Posterior vena cava (tissue), 2 donors: ENCODE data around the gene SYNPO2L. TPM values are rescaled to one million over a fixed set of nuclear protein-coding genes. Genes with fewer than 3 reads are reported as not detected.
A peak's percentile ranks its signal among the peaks of the same experiment; 100 is the strongest.

Experiments used
- DNase-seq: peaks from one replicate; pipeline ENCODE4 v3.0.0-alpha.2; 2020; ENCODE audit warnings: low spot score
- intact Hi-C, 2 donors: fragments of 100-400 bp; cut with DNase I; formaldehyde crosslinking; loops; one replicate each; pipeline versions ENCODE4 v1.14.1 to v1.14.2; 2022 to 2023
- total RNA-seq, 2 donors: library from RNA; stranded (reverse); fragmentation: NEBNext Ultra II Directional; extraction: Animal tissue kit (Norgen Biotek cat#: 25700); gene quantifications; one replicate each; pipeline ENCODE4 v1.2.1, GENCODE V29; 2021
- donor health status: DM: yes; HTN: yes; CAD: no.
- donor health status: DM: yes; HTN: yes; CAD: no.

The SYNPO2L gene
- total RNA-seq, 2 donors from 2014 or later, result 3.1 to 4.7 TPM

- no peak for DNase-seq
- intact Hi-C loops, result no loop called here
These were observed 2.6 kb downstream of the SYNPO2L start for GRCh38 chr10:73653195-73653594.

GRCh38 chr10:73650537-73651331 lies 5.1 kb downstream of the SYNPO2L start:
- intact Hi-C loops, result no loop called here
- no peak for DNase-seq

- intact Hi-C loops, result loop anchor here in 1 of 2 donors (5.0 kb wide), 1 partner anchor 73 kb away; no protein-coding TSS in a partner anchor
These were observed 5.8 kb downstream of the SYNPO2L start for GRCh38 chr10:73649876-73650536.

GRCh38 chr10:73648975-73649829 lies 6.6 kb downstream of the SYNPO2L start:
- intact Hi-C loops, result loop anchor here in 1 of 2 donors (5.0 kb wide), 1 partner anchor 72 kb away; no protein-coding TSS in a partner anchor
- DNase-seq, result no peak

More at GRCh38 chr10:73649876-73650536, 5.8 kb downstream of the SYNPO2L start:
- DNase-seq, result no peak

- no peak for DNase-seq
- intact Hi-C loops, result loop anchor here in 1 of 2 donors (5.0 kb wide), 1 partner anchor 71 kb away; no protein-coding TSS in a partner anchor
These were observed 7.8 kb downstream of the SYNPO2L start for GRCh38 chr10:73647875-73648651.

- intact Hi-C loops, result loop anchor here in 1 of 2 donors (5.0 kb wide), 1 partner anchor 70 kb away; no protein-coding TSS in a partner anchor
- DNase-seq, result peak; percentile 91
These were observed 8.5 kb downstream of the SYNPO2L start for GRCh38 chr10:73647211-73647874.

- no peak for DNase-seq
- intact Hi-C loops, result loop anchor here in 1 of 2 donors (5.0 kb wide), 1 partner anchor 69 kb away; no protein-coding TSS in a partner anchor
These were observed 9.2 kb downstream of the SYNPO2L start for GRCh38 chr10:73646598-73647041.

- no peak for DNase-seq
- intact Hi-C loops, result loop anchor here in 1 of 2 donors (5.0 kb wide), 1 partner anchor 68 kb away; no protein-coding TSS in a partner anchor
These were observed 10.6 kb downstream of the SYNPO2L start for GRCh38 chr10:73645251-73645650.

- intact Hi-C loops, result loop anchor here (5.0 kb wide), 2 partner anchors 67 to 117 kb away; no protein-coding TSS in a partner anchor
- DNase-seq, result no peak
These were observed 11.1 kb downstream of the SYNPO2L start for GRCh38 chr10:73644767-73645166.

GRCh38 chr10:73644015-73644743 lies 11.7 kb downstream of the SYNPO2L start:
- no peak for DNase-seq
- intact Hi-C loops, result loop anchor here in 1 of 2 donors (5.0 kb wide), 1 partner anchor 117 kb away; no protein-coding TSS in a partner anchor

- intact Hi-C loops, result loop anchor here (2.0 to 5.0 kb wide), 2 partner anchors 115 to 116 kb away; no protein-coding TSS in a partner anchor
These were observed 12.5 kb downstream of the SYNPO2L start for GRCh38 chr10:73643362-73643761.

GRCh38 chr10:73641328-73642060 lies 14.3 kb downstream of the SYNPO2L start, which contains the start of gene MYOZ1:
TSS of gene MYOZ1 (minus strand) at chr10:73641474. CDS start at chr10:73640017, 1,457 bp downstream.
- DNase-seq, result no peak
- intact Hi-C loops, result loop anchor here (2.0 to 5.0 kb wide), 2 partner anchors 113 to 114 kb away; no protein-coding TSS in a partner anchor

More at GRCh38 chr10:73643362-73643761, 12.5 kb downstream of the SYNPO2L start:
- DNase-seq, result no peak

- intact Hi-C loops, result no loop called here
- DNase-seq, result no peak
These were observed 16.5 kb downstream of the SYNPO2L start for GRCh38 chr10:73639286-73639685.

- intact Hi-C loops, result no loop called here
- no peak for DNase-seq
These were observed 20.0 kb downstream of the SYNPO2L start for GRCh38 chr10:73635781-73636180.

GRCh38 chr10:73634421-73634820 lies 21.4 kb downstream of the SYNPO2L start:
- DNase-seq, result no peak

GRCh38 chr10:73629165-73629564 lies 26.7 kb downstream of the SYNPO2L start:
- intact Hi-C loops, result no loop called here
- DNase-seq, result no peak

More at GRCh38 chr10:73634421-73634820, 21.4 kb downstream of the SYNPO2L start:
- intact Hi-C loops, result no loop called here
